ENCODE measurements around the gene RAB11FIP5. TPM values are rescaled to one million over a fixed set of nuclear protein-coding genes. Genes with fewer than 3 reads are reported as not detected.

RAB11FIP5 gene
- polyA plus RNA-seq, 4 donors: 37.8 to 46.5 (median 44.6) TPM

DNA sequence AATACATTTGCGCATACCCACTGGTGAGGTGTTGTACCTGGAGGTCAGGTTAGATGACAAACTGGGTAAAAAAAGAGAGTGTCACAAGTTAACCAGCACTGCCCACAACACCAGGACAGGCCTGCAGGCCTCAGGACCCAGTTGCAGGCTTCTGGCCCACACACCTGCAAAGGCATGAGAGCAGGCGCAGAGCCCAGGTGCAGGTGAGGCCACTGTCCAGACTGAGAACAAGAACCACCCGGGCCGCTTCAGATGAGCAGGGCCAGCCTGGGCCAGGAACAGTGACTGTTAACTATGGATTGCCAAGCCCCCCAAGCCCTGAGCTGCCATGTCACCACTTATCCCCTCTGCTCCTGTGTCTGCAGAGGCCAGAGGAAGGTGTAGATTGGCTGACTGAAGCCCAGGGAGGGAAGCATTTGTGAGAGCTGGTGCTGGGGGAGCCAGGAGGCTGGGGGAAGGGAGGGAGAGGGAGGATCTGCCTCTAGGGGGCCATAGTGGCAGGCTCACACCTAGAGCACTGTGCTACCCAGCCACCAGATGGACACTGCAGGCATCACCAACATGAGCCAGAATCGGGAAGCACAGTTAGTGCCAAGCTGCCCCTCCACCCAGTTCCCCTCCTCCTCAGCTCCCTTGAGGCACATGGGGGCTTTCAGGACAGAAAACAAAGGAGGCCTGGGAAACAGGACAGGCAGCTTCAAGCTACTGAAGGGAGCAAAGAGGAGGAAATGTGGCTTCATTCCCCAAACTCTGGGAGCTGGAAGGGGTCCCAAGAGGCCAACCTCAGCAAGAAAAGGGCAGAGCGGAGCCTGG lies 76.6 kb downstream of the RAB11FIP5 start:
- no peak for DNase-seq (ENCODE audit: low read depth in 4 of 4, low spot score in 3 of 4)

DNA sequence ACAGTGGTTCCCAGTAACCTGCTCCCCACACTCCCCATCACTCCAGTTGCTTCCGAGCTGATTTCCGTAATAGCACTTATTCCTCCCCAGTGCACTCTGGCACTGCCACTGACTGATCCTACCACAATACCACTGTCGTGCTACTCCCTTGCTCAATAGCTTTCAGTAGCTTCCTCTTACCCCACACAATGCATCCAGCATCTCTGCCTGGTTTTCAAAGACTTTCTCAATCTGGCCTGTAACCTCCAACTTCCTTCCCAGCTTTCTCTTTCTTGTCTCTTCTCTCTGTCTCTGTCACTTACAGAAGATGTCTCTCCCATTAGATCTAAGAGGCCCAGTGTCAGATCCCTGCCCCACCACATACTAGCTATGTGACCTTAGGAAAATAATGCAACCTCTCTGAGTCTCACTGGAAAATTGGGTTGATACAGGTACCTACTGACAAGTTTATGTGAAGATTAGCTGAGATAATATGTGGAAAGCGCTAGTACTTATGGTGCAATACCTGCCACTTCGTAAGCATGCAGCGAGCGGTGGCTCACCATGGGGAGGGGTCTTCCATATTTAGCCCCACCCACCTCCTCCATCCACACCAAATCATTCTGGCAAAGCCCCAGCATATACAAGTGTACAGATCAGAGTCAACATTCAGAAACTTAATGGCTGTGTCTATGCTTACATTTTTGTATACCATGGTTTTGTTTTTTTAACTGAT lies 77.9 kb downstream of the RAB11FIP5 start:
- DNase-seq (ENCODE audit: low read depth in 4 of 4, low spot score in 3 of 4): no peak

DNA sequence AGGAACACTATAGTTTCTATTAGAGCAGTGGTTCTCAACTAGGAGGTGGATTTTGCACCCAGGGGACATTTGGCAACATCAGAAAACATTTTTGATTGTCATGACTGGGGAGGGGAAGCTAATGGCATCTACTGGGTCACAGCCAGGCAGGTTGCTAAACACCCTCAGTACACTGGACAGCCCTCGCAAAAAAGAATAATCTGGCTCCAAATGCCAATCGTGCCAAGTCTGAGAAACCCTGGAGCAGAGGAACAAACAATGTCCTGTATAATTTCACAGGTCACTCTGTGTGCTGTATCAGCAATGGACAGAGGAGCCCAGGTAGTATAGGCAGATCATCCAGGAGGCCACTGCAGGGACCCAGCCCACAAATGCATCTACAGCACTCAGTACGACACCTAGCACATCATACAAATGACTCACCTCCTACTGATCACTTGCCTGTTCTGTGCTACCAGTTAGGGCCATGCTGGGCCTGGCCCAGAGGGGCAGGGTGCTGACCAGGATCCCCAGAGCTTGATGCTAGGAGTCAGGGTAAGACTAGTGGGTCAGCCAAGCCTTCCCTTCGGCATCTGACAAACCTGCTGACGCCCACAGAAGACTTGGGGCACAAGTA lies 78.9 kb downstream of the RAB11FIP5 start:
- no peak for DNase-seq (ENCODE audit: low read depth in 4 of 4, low spot score in 3 of 4)

DNA sequence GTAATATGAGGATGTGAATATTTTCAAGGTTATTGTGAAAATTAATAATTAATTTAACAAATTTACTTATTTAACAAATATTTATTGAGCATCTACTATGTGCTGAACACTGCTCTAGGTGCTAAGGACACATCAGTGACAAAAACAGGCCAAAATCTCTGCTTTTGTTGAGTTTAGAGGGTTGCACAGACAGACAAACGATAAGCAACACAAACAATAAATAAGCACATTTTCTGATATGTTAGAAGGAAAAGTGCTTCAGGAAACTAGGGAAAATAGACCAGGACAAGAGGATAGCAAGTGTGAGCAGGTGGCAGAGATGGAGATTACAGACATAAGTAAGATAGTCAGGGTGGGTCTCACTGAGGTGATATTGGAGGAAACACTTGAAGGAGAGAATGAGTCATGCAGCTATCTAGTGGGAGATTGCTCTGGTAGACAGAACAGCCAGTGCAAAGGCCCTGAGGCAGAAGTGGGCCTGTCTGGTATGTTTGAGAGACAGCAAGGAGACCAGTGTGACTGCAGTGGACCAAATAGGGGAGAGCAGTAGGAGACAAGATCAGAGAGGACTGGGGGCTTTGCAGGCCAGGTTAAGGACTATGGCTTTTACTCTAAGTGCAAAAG lies 79.5 kb downstream of the RAB11FIP5 start:
- DNase-seq (ENCODE audit: low read depth in 4 of 4, low spot score in 3 of 4): no peak

DNA sequence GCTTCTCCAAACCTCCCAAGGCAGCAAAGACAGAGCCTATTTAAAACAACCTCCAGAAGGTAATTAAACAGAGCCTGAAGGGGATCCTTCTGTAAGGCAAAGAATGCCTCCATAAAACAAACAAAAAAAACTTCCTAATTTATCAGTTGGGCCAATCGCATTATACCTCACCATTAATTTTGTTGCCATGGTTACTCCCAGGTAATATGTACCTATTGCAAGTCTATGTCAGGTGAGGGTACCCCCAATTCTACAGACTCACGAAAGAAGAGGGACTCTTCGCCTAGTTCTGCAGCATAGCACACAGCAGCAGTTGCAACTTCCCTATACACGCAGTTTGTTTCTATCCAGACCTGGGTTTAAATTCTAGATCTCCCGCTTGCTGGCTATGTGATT lies 80.0 kb downstream of the RAB11FIP5 start:
- DNase-seq (ENCODE audit: low read depth in 4 of 4, low spot score in 3 of 4): no peak

DNA sequence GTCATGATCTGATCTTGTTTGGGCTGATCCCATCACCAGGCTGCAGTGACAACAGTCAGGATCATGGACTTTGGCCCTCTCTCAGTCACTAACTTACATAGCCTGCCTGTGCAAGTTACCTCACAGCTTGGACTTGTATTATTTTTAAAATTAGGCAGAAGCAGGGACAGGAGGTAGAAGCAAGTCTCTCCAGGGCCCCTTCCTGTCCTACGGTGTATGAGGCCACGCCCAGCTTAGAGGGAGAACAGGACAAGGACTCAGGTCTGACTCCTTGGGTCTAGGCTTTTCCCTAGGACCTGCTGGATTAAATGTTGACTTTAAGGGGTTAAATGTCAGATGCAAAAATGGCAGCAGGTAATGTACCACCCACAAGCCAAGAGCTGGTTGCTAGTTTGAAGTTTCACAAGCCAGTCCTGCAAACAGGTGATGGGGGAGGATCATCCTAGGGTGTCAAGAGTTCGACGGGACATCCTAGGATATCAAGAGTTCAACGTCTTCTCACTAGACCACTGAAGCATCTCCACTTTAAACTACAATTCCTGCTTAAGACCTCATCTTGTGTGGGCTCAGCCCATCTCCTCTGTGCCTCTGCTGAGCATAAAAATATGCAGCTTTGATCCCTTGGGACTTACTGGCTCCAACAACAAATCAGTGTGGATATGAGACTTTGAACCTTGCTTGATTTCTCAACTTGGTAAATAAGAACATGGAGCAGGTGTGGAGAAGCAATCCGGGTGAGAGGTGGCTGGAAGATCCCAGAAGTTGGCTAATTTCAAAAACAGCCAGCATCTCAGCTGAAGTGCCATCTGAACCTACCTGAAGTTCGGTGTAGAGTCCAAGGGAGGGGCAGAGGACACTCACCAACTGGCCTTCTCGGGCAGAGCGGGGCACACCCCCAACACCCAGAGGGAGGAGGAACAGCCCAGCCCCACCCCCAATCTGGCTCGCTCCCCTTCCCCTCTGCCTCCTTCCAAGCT lies 80.7 kb downstream of the RAB11FIP5 start:
- no peak for DNase-seq (ENCODE audit: low read depth in 4 of 4, low spot score in 3 of 4)

DNA sequence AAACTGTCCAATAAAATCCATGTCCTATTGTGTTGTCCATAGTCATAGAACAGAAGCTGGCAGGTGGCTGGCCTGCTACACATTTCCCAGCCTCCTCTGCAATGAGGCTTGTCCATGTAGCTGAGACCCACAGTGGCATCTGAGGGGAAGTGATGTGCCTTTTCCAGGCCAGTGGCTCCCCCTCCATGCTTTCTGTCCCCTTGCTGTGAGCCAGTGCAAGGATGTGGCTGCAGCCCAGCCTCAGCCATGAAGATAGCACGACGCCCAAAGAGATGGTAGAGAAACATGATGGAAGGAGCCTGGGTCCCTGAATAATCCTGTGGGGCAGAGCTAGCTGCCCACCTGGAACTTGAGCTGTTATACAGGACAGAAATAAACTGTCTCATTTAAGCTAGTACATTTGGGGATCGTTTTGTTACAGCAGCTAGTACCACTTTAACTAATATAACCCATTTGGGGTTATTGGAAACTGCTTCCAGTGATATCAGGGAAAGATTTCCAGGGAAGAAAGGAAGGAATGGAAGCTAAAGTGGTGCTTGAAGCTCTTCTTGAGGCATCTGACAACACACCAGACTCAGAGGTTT lies 81.6 kb downstream of the RAB11FIP5 start:
- DNase-seq (ENCODE audit: low read depth in 4 of 4, low spot score in 3 of 4): no peak

DNA sequence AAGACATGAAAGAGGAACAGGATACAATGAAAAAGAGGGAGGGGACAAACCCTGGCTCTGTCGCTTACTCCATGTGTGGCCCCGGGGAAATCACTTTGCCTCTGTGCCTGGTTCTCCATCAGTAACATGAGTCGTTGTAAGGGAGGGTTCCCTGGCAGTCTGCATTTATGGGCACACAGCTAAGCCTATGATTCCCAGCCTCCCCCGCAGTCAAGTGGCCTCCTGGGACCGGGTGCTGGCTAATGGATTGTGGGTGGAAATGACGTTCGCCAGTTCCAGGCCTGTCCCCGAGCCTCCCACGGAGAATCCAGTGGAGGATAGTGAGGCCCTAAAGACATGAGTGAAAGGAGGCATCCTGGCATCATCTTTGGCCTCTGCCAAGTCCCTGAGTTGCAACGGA lies 83.9 kb downstream of the RAB11FIP5 start:
- no peak for DNase-seq (ENCODE audit: low read depth in 4 of 4, low spot score in 3 of 4)

DNA sequence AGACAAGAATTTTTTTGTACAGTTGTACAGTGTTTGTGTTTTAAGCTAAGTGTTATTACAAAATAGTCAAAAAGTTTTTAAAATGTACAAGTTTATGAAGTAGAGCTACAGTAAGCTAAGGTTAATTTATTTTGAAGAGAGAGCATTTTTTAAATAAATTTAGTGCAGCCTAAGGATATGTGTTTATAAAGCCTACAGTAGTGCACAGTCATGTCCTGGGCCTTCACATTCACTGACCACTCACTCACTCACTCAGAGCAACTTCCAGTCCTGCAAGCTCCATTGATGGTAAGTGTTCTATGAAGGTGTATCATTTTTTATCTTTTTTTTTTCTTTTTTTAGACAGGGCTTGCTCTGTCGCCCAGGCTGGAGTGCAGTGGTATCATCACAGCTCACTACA lies 85.4 kb downstream of the RAB11FIP5 start:
- DNase-seq (ENCODE audit: low read depth in 4 of 4, low spot score in 3 of 4): no peak

DNA sequence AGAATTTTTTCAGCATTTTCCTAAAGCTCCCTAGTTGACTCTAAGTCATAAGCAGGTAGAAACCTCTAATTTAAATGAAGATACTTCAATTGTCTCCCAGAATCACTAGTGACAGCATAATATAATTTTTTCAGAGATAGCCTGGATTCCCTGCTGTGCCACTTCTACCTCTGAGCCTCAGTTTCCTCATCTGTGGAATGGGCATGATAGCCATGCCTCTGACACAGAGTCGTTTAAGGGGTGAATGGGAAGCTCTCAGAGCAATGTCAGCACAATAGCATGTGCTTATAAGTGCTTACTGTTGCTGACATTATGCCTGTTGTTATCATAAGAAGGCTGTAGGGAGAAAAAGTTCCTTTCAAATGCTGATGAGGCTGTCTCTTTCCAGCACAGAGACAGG lies 89.3 kb downstream of the RAB11FIP5 start:
- DNase-seq (ENCODE audit: low read depth in 4 of 4, low spot score in 3 of 4): no peak

Other genes with a start within 250 kb of the RAB11FIP5 start
- gene SPR, start 225.5 kb downstream of the RAB11FIP5 start, polyA plus RNA-seq (ENCODE audit: insufficient read length in 4 of 4): 10 to 100 TPM; 11.5 to 13.4 (median 12.3) TPM
- gene EMX1, start 195.4 kb downstream of the RAB11FIP5 start, polyA plus RNA-seq (ENCODE audit: insufficient read length in 4 of 4): 10 to 100 TPM; 38.7 to 52.2 (median 49.7) TPM
- 10 to 100 TPM; 25.9 to 32.6 (median 26.9) TPM for gene SFXN5, start 41.2 kb downstream of the RAB11FIP5 start, polyA plus RNA-seq (ENCODE audit: insufficient read length in 4 of 4)
- under 1 TPM in 1 of 4 donors, not detected in 3; 0.05 TPM for gene NOTO, start 89.6 kb upstream of the RAB11FIP5 start, polyA plus RNA-seq (ENCODE audit: insufficient read length in 4 of 4)
- gene SMYD5, start 101.3 kb upstream of the RAB11FIP5 start, polyA plus RNA-seq (ENCODE audit: insufficient read length in 4 of 4): 10 to 100 TPM; 34.9 to 36.4 (median 35.5) TPM
- 10 to 100 TPM; 13.3 to 17.6 (median 14.9) TPM for gene PRADC1, start 120.3 kb upstream of the RAB11FIP5 start, polyA plus RNA-seq (ENCODE audit: insufficient read length in 4 of 4)
- 100 to 1,000 TPM; 246 to 280 (median 257) TPM for gene CCT7, start 121.4 kb upstream of the RAB11FIP5 start, polyA plus RNA-seq (ENCODE audit: insufficient read length in 4 of 4)
- 1 to 10 TPM; 1.8 to 2.5 (median 1.8) TPM for gene FBXO41, start 171.5 kb upstream of the RAB11FIP5 start, polyA plus RNA-seq (ENCODE audit: insufficient read length in 4 of 4)
- gene EGR4, start 180.6 kb upstream of the RAB11FIP5 start, polyA plus RNA-seq (ENCODE audit: insufficient read length in 4 of 4): not detected